Activated CD4-positive, alpha-beta T cell treated with anti-CD3 and anti-CD28 coated beads, Interleukin-2, Interleukin-6, amounts not matched to agents 100 ng/mL and 50 ng/mL, durations not matched to agents 16 hours and 8 hours (primary cell): Measurements from ENCODE around the gene KIF21B.
"Not testable (repeated sequence)": the region's sequence is repeated elsewhere in the genome, so short reads cannot be mapped to it uniquely, and the experiment has no call there.

Source experiments
- DNase-seq: peaks from one replicate; pipeline ENCODE4 v3.0.0-alpha.2; 2020

KIF21B gene

GRCh38 chr1:200968469-200969410 lies 54.8 kb downstream of the KIF21B start:
- DNase-seq, result no peak

GRCh38 chr1:200967693-200968468 lies 55.6 kb downstream of the KIF21B start:
- DNase-seq, result no peak

- no peak for DNase-seq
Measured at GRCh38 chr1:200966934-200967333, 56.6 kb downstream of the KIF21B start.

DNA sequence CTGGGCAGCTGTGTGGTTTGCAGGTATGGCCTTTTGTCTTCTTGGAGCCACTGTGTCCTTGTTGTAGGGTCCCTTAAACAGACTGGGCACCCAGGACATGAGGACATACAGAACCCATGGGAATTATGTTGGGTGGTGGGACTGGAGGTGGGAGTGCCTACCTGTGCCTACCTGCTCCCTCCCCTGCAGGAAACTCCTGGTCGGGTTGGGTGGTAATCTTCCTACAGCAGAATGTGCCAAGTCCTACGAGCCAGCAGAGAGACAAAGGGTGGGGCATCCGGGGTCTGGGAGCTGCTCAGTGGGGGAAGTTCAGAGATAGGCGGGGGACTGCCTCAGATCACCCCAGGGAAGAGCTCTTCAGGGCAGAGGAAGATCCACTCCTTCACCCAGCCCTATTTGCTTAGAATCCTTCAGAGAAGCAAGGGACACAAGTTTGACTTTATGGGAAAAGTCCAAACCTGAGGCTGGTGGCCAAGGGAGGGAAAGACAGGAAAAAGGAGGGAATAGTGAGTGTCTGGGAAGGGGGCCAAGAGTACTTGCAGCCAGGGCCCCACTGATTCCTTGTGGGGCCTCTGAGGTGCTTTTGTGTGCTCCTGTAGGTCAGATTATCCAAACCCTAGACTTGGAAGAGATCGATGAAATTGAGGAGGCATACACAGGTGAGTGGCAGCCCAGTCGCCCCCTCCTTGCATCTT lies 58.3 kb downstream of the KIF21B start:
- DNase-seq, result no peak

DNA sequence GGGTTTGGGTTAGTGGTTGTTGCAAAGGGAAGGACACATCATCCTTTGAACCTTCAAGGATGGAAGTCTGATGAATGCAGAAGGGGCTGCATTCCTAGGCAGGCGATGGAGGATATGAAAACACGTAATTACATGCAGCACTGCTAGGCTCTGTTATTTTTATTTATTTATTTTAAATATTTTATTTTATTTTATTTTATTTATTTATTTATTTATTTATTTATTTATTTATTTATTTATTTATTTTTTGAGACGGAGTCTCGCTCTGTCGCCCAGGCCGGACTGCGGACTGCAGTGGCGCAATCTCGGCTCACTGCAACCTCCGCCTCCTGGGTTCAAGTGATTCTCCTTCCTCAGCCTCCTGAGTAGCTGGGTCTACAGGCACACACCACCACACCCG lies 59.6 kb downstream of the KIF21B start:
- DNase-seq, result not testable (repeated sequence)

GRCh38 chr1:200963076-200963475 lies 60.4 kb downstream of the KIF21B start:
- DNase-seq, result no peak

- DNase-seq, result no peak
Measured at GRCh38 chr1:200962631-200963030, 60.9 kb downstream of the KIF21B start.

GRCh38 chr1:200962151-200962550 lies 61.4 kb downstream of the KIF21B start:
- not testable (repeated sequence) for DNase-seq

- no peak for DNase-seq
Measured at GRCh38 chr1:200960948-200961340, 62.6 kb downstream of the KIF21B start.

DNA sequence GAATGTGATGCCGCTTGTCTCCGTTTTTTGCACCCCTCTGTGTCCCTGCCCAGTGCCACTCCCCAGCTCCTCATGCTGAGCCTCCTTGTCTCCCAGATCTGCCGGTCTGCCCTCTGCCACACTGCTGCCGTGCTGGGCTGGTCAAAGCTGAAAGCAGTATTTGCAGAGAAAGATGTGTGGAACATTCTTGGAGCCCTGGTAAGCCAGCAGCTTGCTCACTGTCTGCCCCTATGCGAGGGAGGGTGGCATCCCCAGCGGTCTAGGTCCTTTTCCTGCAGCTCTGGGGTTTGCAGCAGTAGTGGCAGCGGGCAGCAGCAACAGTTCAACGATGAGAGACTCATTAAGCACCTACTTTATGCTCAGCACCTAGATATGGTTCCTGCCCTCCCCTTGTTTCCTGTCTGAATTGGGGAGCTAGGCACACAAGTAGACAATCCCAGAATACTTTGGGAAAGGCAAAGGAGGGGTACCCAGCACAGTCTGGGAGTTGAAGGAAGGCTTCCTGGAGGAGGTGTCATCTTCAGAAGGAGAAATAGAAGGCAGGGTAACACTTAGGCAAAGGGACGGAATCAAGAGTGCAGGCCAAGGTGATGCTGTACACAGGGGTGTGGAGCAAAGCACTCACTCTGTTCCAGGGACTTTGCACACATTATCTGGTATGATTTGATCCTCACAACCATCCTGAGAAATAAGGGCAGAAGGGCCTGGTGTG lies 63.1 kb downstream of the KIF21B start:
- no peak for DNase-seq

DNA sequence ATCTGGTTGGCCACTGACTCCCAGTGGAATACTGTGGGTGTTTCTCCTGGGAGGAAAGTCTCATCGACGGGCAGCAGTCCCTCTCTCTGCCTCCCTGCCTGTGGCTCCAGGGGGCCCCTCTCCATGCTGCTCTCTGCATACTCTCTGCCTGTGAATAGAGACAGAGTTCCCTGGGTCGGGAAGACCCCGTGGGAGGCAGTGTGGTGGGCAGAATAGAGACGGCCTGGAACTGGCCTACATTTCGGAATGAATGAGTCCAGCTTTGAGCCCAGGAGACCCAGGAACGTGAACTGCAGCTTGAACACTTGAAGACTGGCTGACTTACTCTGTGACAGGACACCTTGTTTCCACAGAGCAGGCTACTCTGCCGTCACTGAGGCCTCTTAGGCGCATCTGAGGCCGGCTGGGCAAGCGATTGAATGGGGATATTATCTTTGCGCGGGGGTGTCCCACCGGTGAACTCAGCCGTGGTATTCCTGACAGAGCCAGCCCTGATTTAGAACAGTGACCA lies 64.0 kb downstream of the KIF21B start:
- no peak for DNase-seq

GRCh38 chr1:200958597-200958996 lies 64.9 kb downstream of the KIF21B start:
- DNase-seq, result no peak

DNA sequence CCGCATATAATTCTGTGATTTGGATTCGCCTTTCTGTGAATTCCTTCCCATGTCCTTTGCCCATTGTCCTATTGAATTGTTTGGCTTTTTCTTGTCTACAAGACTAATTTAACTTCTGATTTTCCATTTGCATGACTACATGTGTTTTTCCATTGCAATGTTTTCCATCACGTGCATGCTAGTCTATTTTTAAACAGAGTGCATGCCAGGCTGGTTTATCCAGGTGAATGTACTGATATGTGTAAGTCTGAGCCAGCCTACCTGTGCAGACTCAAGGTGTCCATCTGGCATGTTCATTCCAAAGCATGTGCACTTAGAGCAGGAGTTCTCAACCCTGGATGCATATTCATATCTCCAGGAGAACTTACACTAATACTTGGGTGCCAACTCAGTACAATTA lies 69.1 kb downstream of the KIF21B start:
- DNase-seq, result no peak

DNA sequence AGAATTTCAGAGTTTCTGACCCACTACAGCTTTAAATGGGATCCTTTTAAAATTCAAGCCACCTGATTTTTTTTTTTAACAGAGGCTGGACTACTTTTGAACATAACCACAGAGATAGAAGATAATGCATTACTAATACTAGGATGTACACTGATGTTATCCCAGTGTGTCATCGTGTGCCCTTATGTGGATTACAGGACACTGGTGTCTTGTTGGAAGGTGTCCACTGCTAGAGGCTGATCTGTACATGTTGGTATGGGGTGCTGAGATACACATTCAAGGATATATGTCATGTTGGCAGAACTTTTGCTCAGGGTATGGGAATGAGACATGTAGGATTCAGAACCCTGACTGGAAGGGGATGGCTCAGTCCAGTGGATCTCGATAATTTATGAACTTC lies 72.5 kb downstream of the KIF21B start:
- DNase-seq, result no peak

- no peak for DNase-seq
Measured at GRCh38 chr1:200949626-200950025, 73.9 kb downstream of the KIF21B start.

GRCh38 chr1:200947059-200947566 lies 76.4 kb downstream of the KIF21B start:
- no peak for DNase-seq

DNA sequence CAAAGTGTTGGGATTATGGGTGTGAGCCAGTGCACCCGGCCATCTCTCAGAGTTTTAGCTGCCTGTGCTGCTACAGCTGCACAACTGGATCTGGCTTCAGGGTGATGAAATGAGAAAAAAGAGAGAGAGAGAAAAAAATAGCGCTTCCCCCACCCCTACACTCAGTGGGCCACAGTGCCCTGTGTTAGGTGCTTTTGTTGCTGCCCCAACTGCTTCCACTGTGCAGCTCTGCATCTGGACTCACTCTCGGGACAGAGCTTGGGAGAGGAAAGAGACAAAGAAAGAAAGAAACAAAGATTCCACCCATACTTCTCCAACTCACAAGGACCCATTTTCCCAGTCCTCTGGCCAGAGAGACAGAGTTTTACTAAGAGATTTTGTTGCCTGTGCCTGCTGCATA lies 78.4 kb downstream of the KIF21B start:
- no peak for DNase-seq

GRCh38 chr1:200938955-200939354 lies 84.6 kb downstream of the KIF21B start:
- DNase-seq, result peak; percentile 14

GRCh38 chr1:200935286-200935962 lies 88.1 kb downstream of the KIF21B start:
- DNase-seq, result not testable (repeated sequence)

GRCh38 chr1:200934676-200935245 lies 88.8 kb downstream of the KIF21B start:
- DNase-seq, result no peak

DNA sequence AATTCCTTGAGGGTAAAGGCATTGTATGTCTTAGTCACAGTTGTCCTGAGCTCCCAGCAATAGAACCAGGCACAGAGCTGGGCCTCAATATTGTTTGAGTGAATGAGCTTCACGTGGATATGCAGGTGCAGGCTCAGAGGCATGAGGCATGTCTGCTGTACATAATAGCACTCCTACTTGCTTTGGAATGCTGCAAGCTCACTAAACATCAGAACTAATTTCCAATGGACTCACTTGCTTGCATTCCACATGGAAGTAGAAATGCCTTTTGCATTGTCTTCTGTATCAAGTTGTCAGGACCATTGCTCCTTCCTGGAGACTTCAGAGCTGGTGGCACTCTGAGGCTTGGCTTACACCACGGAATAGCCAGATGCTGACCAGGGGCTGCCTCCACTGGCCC lies 91.7 kb downstream of the KIF21B start:
- no peak for DNase-seq
